HEK293 (cell line): ENCODE measurements around the gene PDE3B.

Experiments used
- ZBTB17 ChIP-seq: fragments of 450-650 bp; formaldehyde crosslinking; IDR thresholded peaks from 2 replicates; pipeline ENCODE4 v1.5.1; 2016; ENCODE audit warnings: missing biosample characterization, missing genetic modification characterization
- ZNF433 ChIP-seq: fragments of 450-650 bp; formaldehyde crosslinking; IDR thresholded peaks from 2 replicates; pipeline ENCODE4 v1.5.1; 2016; ENCODE audit warnings: missing biosample characterization, missing genetic modification characterization, low read depth
- ZNF510 ChIP-seq: fragments of 450-650 bp; formaldehyde crosslinking; IDR thresholded peaks from 2 replicates; pipeline ENCODE4 v1.5.1; 2018; ENCODE audit warnings: mild to moderate bottlenecking, missing genetic modification characterization, missing biosample characterization; ENCODE audit not compliant: insufficient replicate concordance
- ZNF610 ChIP-seq: fragments of 450-650 bp; formaldehyde crosslinking; IDR thresholded peaks from 2 replicates; pipeline ENCODE4 v1.5.1; 2016; ENCODE audit warnings: missing biosample characterization, missing genetic modification characterization, borderline replicate concordance
- TF ChIP-seq, protein P1 (sequence below): fragments of 450-650 bp; formaldehyde crosslinking; IDR thresholded peaks from 2 replicates; pipeline ENCODE4 v1.5.1; 2016; ENCODE audit warnings: missing biosample characterization, missing genetic modification characterization
- TF ChIP-seq, protein P2 (sequence below): fragments of 450-650 bp; formaldehyde crosslinking; conservative IDR thresholded peaks from 2 replicates; pipeline ENCODE4 v1.5.1; 2016; ENCODE audit warnings: low read depth, missing biosample characterization, missing genetic modification characterization
- TF ChIP-seq, protein P3 (sequence below): fragments of 450-650 bp; formaldehyde crosslinking; IDR thresholded peaks from 2 replicates; pipeline ENCODE4 v1.5.1; 2016; ENCODE audit warnings: missing biosample characterization, missing genetic modification characterization, borderline replicate concordance
- TF ChIP-seq, protein P4 (sequence below): sonication (generic); formaldehyde crosslinking; IDR thresholded peaks from 2 replicates; pipeline ENCODE4 v1.8.1; 2022; ENCODE audit warnings: mild to moderate bottlenecking, moderate library complexity, missing genetic modification reagents
- TF ChIP-seq, protein P5 (sequence below): fragments of 450-650 bp; formaldehyde crosslinking; IDR thresholded peaks from 2 replicates; pipeline ENCODE4 v1.5.1; 2016; ENCODE audit warnings: missing biosample characterization, missing genetic modification characterization

DNA sequence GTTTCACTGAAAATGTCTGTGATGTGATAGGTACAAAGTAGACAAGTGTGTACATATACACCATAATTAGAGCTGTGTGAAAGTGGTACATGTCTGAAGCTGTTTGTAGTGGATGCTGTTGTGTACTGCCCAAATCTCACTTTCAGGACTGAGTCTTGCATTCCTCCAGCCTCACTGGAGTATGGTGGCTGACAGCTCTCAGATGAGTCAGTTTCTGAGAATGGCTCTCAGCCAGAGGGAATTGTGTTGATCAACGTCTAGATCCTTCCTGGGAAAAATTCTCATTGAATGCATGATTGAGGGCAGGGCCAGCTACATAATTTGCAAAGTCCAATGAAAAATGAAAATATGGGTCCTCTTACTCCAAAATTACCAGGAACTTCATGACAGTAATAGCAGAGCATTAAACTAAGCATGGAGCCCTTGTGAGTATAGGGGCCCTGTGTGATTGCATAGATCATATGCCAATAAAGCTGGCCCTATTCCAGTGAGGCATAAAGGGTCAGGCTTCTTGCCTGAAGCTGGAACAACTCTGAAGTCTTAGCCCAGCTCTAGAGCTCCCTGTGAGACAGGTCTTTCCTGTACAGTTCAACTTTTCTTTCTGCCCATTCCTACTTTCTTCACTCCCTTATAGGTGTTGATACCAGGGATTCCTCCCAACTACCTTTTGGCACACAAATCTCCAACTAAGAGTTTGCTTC is 259.2 kb downstream of the PDE3B start:
- TF ChIP-seq, protein P1, sequence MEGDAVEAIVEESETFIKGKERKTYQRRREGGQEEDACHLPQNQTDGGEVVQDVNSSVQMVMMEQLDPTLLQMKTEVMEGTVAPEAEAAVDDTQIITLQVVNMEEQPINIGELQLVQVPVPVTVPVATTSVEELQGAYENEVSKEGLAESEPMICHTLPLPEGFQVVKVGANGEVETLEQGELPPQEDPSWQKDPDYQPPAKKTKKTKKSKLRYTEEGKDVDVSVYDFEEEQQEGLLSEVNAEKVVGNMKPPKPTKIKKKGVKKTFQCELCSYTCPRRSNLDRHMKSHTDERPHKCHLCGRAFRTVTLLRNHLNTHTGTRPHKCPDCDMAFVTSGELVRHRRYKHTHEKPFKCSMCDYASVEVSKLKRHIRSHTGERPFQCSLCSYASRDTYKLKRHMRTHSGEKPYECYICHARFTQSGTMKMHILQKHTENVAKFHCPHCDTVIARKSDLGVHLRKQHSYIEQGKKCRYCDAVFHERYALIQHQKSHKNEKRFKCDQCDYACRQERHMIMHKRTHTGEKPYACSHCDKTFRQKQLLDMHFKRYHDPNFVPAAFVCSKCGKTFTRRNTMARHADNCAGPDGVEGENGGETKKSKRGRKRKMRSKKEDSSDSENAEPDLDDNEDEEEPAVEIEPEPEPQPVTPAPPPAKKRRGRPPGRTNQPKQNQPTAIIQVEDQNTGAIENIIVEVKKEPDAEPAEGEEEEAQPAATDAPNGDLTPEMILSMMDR (tag by site-specific recombination): no peak
- TF ChIP-seq ZBTB17: no peak
- no peak for TF ChIP-seq ZNF510
- TF ChIP-seq, protein P2, sequence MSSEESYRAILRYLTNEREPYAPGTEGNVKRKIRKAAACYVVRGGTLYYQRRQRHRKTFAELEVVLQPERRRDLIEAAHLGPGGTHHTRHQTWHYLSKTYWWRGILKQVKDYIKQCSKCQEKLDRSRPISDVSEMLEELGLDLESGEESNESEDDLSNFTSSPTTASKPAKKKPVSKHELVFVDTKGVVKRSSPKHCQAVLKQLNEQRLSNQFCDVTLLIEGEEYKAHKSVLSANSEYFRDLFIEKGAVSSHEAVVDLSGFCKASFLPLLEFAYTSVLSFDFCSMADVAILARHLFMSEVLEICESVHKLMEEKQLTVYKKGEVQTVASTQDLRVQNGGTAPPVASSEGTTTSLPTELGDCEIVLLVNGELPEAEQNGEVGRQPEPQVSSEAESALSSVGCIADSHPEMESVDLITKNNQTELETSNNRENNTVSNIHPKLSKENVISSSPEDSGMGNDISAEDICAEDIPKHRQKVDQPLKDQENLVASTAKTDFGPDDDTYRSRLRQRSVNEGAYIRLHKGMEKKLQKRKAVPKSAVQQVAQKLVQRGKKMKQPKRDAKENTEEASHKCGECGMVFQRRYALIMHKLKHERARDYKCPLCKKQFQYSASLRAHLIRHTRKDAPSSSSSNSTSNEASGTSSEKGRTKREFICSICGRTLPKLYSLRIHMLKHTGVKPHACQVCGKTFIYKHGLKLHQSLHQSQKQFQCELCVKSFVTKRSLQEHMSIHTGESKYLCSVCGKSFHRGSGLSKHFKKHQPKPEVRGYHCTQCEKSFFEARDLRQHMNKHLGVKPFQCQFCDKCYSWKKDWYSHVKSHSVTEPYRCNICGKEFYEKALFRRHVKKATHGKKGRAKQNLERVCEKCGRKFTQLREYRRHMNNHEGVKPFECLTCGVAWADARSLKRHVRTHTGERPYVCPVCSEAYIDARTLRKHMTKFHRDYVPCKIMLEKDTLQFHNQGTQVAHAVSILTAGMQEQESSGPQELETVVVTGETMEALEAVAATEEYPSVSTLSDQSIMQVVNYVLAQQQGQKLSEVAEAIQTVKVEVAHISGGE (tag by site-specific recombination): no peak
- TF ChIP-seq ZNF610 (tag by site-specific recombination): no peak
- TF ChIP-seq ZNF433 (tag by site-specific recombination): no peak
- TF ChIP-seq, protein P3, sequence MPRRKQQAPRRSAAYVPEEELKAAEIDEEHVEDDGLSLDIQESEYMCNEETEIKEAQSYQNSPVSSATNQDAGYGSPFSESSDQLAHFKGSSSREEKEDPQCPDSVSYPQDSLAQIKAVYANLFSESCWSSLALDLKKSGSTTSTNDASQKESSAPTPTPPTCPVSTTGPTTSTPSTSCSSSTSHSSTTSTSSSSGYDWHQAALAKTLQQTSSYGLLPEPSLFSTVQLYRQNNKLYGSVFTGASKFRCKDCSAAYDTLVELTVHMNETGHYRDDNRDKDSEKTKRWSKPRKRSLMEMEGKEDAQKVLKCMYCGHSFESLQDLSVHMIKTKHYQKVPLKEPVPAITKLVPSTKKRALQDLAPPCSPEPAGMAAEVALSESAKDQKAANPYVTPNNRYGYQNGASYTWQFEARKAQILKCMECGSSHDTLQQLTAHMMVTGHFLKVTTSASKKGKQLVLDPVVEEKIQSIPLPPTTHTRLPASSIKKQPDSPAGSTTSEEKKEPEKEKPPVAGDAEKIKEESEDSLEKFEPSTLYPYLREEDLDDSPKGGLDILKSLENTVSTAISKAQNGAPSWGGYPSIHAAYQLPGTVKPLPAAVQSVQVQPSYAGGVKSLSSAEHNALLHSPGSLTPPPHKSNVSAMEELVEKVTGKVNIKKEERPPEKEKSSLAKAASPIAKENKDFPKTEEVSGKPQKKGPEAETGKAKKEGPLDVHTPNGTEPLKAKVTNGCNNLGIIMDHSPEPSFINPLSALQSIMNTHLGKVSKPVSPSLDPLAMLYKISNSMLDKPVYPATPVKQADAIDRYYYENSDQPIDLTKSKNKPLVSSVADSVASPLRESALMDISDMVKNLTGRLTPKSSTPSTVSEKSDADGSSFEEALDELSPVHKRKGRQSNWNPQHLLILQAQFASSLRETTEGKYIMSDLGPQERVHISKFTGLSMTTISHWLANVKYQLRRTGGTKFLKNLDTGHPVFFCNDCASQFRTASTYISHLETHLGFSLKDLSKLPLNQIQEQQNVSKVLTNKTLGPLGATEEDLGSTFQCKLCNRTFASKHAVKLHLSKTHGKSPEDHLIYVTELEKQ (tag by site-specific recombination): no peak
- TF ChIP-seq, protein P4, sequence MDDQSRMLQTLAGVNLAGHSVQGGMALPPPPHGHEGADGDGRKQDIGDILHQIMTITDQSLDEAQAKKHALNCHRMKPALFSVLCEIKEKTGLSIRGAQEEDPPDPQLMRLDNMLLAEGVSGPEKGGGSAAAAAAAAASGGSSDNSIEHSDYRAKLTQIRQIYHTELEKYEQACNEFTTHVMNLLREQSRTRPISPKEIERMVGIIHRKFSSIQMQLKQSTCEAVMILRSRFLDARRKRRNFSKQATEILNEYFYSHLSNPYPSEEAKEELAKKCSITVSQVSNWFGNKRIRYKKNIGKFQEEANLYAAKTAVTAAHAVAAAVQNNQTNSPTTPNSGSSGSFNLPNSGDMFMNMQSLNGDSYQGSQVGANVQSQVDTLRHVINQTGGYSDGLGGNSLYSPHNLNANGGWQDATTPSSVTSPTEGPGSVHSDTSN (CRISPR knock-in tag): no peak
- TF ChIP-seq, protein P5, sequence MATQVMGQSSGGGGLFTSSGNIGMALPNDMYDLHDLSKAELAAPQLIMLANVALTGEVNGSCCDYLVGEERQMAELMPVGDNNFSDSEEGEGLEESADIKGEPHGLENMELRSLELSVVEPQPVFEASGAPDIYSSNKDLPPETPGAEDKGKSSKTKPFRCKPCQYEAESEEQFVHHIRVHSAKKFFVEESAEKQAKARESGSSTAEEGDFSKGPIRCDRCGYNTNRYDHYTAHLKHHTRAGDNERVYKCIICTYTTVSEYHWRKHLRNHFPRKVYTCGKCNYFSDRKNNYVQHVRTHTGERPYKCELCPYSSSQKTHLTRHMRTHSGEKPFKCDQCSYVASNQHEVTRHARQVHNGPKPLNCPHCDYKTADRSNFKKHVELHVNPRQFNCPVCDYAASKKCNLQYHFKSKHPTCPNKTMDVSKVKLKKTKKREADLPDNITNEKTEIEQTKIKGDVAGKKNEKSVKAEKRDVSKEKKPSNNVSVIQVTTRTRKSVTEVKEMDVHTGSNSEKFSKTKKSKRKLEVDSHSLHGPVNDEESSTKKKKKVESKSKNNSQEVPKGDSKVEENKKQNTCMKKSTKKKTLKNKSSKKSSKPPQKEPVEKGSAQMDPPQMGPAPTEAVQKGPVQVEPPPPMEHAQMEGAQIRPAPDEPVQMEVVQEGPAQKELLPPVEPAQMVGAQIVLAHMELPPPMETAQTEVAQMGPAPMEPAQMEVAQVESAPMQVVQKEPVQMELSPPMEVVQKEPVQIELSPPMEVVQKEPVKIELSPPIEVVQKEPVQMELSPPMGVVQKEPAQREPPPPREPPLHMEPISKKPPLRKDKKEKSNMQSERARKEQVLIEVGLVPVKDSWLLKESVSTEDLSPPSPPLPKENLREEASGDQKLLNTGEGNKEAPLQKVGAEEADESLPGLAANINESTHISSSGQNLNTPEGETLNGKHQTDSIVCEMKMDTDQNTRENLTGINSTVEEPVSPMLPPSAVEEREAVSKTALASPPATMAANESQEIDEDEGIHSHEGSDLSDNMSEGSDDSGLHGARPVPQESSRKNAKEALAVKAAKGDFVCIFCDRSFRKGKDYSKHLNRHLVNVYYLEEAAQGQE: no peak
